Kidney epithelial cell (primary cell): Measurements from ENCODE around the gene PHACTR3. TPM values are rescaled to one million over a fixed set of nuclear protein-coding genes. Genes with fewer than 3 reads are reported as not detected.

Experiments
- DNase-seq: peaks from one replicate; pipeline ENCODE4 v3.0.0-alpha.2; 2010; ENCODE audit warnings: low read depth
- H3K27me3 ChIP-seq: 2 replicates; pipeline ENCODE4 v1.6.0; 2011; ENCODE audit warnings: low read length; ENCODE audit not compliant: control insufficient read depth, insufficient read depth
- H3K36me3 ChIP-seq: 2 replicates; pipeline ENCODE4 v1.5.1; 2011; ENCODE audit warnings: low read length; ENCODE audit not compliant: control insufficient read depth, insufficient read depth
- H3K4me3 ChIP-seq: 2 replicates; pipeline ENCODE4 v1.5.1; 2011; ENCODE audit warnings: low read depth, mild to moderate bottlenecking, control low read depth, low read length
- total RNA-seq: library from RNA; depleted of rRNA; stranded (reverse); fragments of >200 nt; gene quantifications from 2 replicates; pipeline ENCODE4 v1.2.3, GENCODE V29; 2015
- TF ChIP-seq, protein P1 (sequence below): IDR thresholded peaks from 2 replicates; pipeline ENCODE4 v1.5.1; 2011; ENCODE audit warnings: mild to moderate bottlenecking, moderate library complexity, low read length, control low read depth, inconsistent platforms; ENCODE audit not compliant: insufficient read depth, poor library complexity, severe bottlenecking

Gene PHACTR3
- total RNA-seq, 1 donor from 2014 or later, result not detected

DNA sequence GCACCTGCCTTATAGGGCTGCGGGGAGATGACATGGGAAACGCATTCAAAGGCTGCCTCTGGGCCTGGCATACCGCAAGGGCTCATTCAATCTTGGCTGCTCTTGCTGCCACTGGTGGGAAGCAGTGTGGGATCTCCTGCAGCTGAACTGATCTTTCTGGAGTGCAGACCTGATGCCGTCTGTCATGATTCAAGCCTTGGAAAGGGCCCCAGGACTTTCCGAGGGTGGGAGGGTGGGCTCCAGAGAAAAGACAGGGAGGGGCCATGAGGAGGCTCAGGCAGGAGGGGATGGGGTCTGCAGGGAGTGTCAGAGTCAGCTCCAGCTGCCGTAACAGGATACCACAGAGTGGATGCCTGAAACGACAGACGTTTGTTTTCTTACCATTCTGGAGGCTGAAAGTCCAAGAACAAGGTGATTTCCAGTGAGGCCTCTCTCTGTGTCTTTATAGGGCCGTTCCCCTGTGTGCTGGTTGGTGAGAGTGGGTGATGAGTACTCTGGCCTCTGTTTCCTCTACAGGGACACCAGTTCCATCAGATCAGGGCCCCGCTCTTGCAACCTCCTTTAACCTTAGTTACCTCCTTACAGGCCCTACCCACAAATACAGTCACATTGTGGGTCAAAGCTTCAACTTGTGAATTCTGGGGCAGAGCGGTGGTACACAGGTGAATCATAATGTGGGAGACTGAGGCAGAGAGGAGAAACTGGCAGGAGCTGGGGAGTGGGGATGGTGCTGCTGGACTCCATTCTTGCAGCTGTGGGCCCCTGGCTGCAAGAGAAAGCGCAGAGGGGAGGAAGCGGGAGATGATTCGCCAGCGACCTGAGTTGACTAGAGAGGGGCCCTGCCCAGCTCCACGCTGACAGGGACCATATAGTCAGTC, 180.7 kb downstream of the PHACTR3 start:
- no peak overlapping the region for H3K4me3 ChIP-seq
- DNase-seq, result no peak
- H3K36me3 ChIP-seq, result no peaks in the 10 kb centered on the region
- H3K27me3 ChIP-seq, result peaks cover 3% of the 10 kb centered on the region
- TF ChIP-seq, protein P1, sequence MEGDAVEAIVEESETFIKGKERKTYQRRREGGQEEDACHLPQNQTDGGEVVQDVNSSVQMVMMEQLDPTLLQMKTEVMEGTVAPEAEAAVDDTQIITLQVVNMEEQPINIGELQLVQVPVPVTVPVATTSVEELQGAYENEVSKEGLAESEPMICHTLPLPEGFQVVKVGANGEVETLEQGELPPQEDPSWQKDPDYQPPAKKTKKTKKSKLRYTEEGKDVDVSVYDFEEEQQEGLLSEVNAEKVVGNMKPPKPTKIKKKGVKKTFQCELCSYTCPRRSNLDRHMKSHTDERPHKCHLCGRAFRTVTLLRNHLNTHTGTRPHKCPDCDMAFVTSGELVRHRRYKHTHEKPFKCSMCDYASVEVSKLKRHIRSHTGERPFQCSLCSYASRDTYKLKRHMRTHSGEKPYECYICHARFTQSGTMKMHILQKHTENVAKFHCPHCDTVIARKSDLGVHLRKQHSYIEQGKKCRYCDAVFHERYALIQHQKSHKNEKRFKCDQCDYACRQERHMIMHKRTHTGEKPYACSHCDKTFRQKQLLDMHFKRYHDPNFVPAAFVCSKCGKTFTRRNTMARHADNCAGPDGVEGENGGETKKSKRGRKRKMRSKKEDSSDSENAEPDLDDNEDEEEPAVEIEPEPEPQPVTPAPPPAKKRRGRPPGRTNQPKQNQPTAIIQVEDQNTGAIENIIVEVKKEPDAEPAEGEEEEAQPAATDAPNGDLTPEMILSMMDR, result no peak

DNA sequence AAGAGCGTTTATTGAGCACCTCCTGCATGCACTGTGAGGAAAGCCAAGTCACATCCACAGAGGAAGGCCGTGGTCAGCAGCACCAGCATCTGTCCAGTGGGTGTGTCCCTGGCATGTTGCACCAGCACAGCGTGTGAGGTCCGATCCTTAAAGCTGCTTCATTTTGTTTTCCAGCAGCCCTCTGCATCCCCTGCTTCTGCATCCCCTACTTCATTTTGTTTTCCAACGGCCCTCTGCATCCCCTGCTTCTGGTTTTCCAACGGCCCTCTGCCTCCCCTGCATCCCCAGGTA, 181.3 kb downstream of the PHACTR3 start:
- DNase-seq, result no peak
- peaks cover 3% of the 10 kb centered on the region for H3K27me3 ChIP-seq
- H3K4me3 ChIP-seq, result no peak overlapping the region
- no peaks in the 10 kb centered on the region for H3K36me3 ChIP-seq
- TF ChIP-seq, protein P1, result no peak

DNA sequence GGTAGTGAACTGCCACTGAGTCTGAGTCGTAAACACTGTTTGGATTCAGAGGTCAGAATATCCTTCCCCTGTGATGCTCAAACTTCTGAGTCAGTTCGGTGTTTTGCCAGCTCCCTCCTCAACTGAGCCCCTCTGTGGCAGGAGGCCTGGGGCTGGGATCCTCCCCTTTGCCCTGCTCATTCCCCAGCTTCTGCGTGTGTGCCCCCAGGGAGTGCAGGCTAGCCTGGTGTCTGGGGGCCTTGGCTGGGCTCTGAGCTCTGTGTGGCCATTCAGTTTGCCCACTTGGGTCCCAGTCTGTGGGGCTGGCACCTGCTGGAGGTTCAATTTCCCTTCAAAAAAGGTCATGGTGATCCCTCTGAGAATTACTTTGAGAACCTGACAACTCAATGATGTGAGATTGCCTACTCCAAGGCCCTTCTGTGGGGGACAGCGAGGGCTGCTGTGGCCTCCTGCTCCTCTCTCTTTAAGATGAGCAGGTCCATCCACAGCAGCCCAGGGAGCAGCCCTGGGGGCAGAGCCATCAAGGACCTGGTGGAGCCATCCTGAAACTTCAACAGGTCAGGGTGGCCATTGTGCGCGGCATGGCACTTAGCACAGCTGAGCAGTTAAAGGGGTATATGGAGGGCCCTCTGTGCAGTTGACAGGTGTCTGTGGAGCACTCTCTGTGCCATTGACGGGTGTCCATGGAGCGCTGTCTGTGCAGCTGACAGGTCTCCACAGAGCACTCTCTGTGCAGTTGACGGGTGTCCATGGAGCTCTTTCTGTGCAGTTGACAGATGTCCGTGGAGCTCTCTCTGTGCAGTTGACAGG, 181.9 kb downstream of the PHACTR3 start:
- no peak overlapping the region for H3K4me3 ChIP-seq
- H3K36me3 ChIP-seq, result no peaks in the 10 kb centered on the region
- TF ChIP-seq, protein P1, result no peak
- DNase-seq, result no peak
- H3K27me3 ChIP-seq, result peaks cover 3% of the 10 kb centered on the region

DNA sequence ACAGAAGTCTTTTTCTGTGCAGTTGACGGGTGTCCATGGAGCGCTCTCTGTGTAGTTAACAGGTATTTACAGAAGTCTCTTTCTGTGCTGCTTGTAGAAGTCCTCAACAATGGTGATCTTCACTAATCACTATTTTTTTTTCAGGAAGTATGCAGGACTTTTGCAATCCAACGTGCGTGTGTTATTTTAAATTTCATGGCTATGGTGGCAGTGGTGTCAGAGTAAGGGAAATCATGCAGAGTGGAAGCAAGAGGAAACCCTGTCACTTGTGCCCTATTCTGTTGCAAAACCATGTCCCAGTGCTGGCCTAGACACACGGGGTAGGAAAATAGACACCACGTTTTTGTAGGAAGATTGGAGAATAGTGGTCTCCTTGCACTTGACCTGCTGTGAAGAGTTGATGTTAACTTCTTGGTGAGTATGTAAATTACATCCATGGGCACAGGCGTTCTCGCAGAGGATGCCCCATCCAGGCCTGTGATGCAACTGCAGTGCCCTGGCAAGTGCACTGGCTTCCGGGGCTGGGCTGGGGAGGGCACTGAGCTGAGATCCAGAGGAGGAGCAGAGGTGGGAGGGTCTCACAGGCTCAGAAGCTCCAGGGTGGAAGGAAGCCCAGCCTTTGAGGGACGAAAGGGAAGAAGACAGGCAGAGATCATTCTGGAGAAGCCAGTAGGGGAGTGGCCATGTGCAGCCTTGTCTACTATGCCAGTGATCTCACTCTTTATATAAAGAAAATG, 182.6 kb downstream of the PHACTR3 start:
- no peak for DNase-seq
- TF ChIP-seq, protein P1, result no peak
- H3K27me3 ChIP-seq, result peaks cover 3% of the 10 kb centered on the region
- H3K36me3 ChIP-seq, result no peaks in the 10 kb centered on the region
- no peak overlapping the region for H3K4me3 ChIP-seq

DNA sequence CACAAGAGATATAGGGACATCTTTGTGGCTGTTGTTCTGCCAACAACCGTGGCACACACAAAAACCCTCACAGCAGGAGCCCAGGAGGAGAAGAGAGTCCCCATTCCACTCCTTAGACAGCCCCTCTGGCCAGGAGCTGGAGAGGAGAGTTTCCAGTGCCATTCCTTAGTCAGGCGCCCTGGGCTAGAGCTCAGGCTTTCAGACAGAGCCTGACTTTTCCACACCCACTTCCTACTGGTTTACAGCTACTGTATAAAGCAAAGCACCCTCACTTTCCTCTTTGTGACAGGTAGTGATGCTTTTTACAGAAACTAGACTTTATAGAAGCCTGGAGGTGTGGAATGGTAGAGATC, 183.2 kb downstream of the PHACTR3 start:
- TF ChIP-seq, protein P1, result no peak
- Histone ChIP-seq H3K36me3 (no peaks in the 10 kb centered on the region), H3K27me3 (peaks cover 3% of the 10 kb centered on the region), H3K4me3 (no peak overlapping the region)
- DNase-seq, result no peak
